CD4-positive, alpha-beta T cell (primary cell): ENCODE measurements around the gene NPW. TPM values are rescaled to one million over a fixed set of nuclear protein-coding genes. Genes with fewer than 3 reads are reported as not detected.

Experiments
- ATAC-seq: fragments of 200-7000 bp; cut with Tn5 transposase; one replicate; pipeline ENCODE4 v1.10.0; 2022; ENCODE audit warnings: mild to moderate bottlenecking; ENCODE audit not compliant: poor library complexity
- CTCF ChIA-PET: fragments of 350-600 bp; sonication (Branson Sonifier 250); formaldehyde crosslinking; loops from one replicate; lab custom pipeline; 2021; ENCODE audit warnings: antibody characterized with exemption, inconsistent platforms; lab: Charles Lee
- POLR2A ChIA-PET: fragments of 350-600 bp; sonication (Branson Sonifier 250); formaldehyde crosslinking; loops from one replicate; lab custom pipeline; 2021; ENCODE audit warnings: antibody characterized with exemption, inconsistent platforms; lab: Charles Lee
- DNase-seq, 14 experiments: peaks; one replicate each; pipeline ENCODE4 v3.0.0-alpha.2; 2013 to 2020; ENCODE audit warnings: mixed read lengths in 2 of 14
- H3K27ac ChIP-seq, 2 donors: one replicate each; pipeline versions ENCODE4 v1.5.1 to v1.7.0; 2013; ENCODE audit warnings: low read length in 2 of 2, low read depth in 1 of 2, mild to moderate bottlenecking in 1 of 2
- H3K27me3 ChIP-seq, 2 experiments: 1 replicate in 1 of 2; 2 replicates in 1 of 2; pipeline versions ENCODE4 v1.6.1 to v1.7.0; 2013; ENCODE audit warnings: low read length in 2 of 2, control low read depth in 1 of 2, mild to moderate bottlenecking in 1 of 2, moderate library complexity in 1 of 2; ENCODE audit not compliant: insufficient read depth in 2 of 2, control insufficient read depth in 1 of 2
- H3K36me3 ChIP-seq: one replicate; pipeline ENCODE4 v1.6.1; 2013; ENCODE audit warnings: low read length, control low read depth; ENCODE audit not compliant: insufficient read depth
- H3K4me1 ChIP-seq: one replicate; pipeline ENCODE4 v1.6.1; 2013; ENCODE audit warnings: low read length, control low read depth; ENCODE audit not compliant: insufficient read depth
- H3K4me3 ChIP-seq: one replicate; pipeline ENCODE4 v1.5.1; 2013; ENCODE audit warnings: mild to moderate bottlenecking, low read length, moderate library complexity
- H3K9me3 ChIP-seq, 2 experiments: 1 replicate in 1 of 2; 2 replicates in 1 of 2; pipeline versions ENCODE4 v1.6.1 to v1.7.0; 2013; ENCODE audit warnings: low read length in 2 of 2, mild to moderate bottlenecking in 2 of 2, control low read depth in 1 of 2, moderate library complexity in 1 of 2; ENCODE audit not compliant: control insufficient read depth in 1 of 2, insufficient read depth in 1 of 2
- H3K27ac Mint-ChIP-seq: one replicate; pipeline ENCODE4 v1.8.0; 2020; ENCODE audit warnings: mixed read lengths
- H3K27me3 Mint-ChIP-seq: one replicate; pipeline ENCODE4 v1.8.0; 2021; ENCODE audit warnings: mixed read lengths
- H3K36me3 Mint-ChIP-seq: one replicate; pipeline ENCODE4 v1.8.0; 2021; ENCODE audit warnings: low read depth, mixed read lengths
- H3K4me1 Mint-ChIP-seq: one replicate; pipeline ENCODE4 v1.8.0; 2021; ENCODE audit warnings: low read depth, mixed read lengths
- H3K4me3 Mint-ChIP-seq: one replicate; pipeline ENCODE4 v1.8.0; 2020; ENCODE audit warnings: mild to moderate bottlenecking, mixed read lengths
- H3K9me3 Mint-ChIP-seq: one replicate; pipeline ENCODE4 v1.8.0; 2020; ENCODE audit warnings: mixed read lengths
- intact Hi-C, 2 experiments: fragments of 100-400 bp; cut with DNase I in 1 of 2; cut with micrococcal nuclease in 1 of 2; formaldehyde crosslinking; loops; one replicate each; pipeline versions ENCODE4 v1.15.1 to v1.9.0; 2023 to 2025; cut with DNase I, micrococcal nuclease
- total RNA-seq, 174 experiments: library from RNA in 2 of 174; stranded (reverse) in 2 of 174; gene quantifications; one replicate each; pipeline ENCODE4 v1.2.3 and lab custom pipeline; 2021 to 2026
- TF ChIP-seq, protein P1 (sequence below): fragments of 200-600 bp; IDR thresholded peaks from one replicate; pipeline ENCODE4 v1.8.0; 2022; ENCODE audit warnings: antibody characterized with exemption, mild to moderate bottlenecking

The NPW gene
- total RNA-seq, 2 experiments from 2014 or later: 0.80 TPM; not detected in 1

- ATAC-seq: peak; percentile 7
- no peak overlapping the region for H3K27ac Mint-ChIP-seq
- no peaks in the 10 kb centered on the region for H3K9me3 Mint-ChIP-seq
- intact Hi-C loops: loop anchor here in 1 of 2 experiments (5.0 to 10.0 kb wide), 2 partner anchors 227 to 460 kb away; partner anchors contain the start of gene ECI1
- Histone ChIP-seq H3K4me3 (peak overlapping the region; percentile 33), H3K36me3 (no peaks in the 10 kb centered on the region), H3K9me3 (no peaks in the 10 kb centered on the region), H3K27me3 (peaks cover 2 to 5% of the 10 kb centered on the region in 2 experiments), H3K4me1 (peaks cover 36% of the 10 kb centered on the region), H3K27ac (no peak overlapping the region)
- H3K27me3 Mint-ChIP-seq: peaks cover 12% of the 10 kb centered on the region
- TF ChIP-seq, protein P1, sequence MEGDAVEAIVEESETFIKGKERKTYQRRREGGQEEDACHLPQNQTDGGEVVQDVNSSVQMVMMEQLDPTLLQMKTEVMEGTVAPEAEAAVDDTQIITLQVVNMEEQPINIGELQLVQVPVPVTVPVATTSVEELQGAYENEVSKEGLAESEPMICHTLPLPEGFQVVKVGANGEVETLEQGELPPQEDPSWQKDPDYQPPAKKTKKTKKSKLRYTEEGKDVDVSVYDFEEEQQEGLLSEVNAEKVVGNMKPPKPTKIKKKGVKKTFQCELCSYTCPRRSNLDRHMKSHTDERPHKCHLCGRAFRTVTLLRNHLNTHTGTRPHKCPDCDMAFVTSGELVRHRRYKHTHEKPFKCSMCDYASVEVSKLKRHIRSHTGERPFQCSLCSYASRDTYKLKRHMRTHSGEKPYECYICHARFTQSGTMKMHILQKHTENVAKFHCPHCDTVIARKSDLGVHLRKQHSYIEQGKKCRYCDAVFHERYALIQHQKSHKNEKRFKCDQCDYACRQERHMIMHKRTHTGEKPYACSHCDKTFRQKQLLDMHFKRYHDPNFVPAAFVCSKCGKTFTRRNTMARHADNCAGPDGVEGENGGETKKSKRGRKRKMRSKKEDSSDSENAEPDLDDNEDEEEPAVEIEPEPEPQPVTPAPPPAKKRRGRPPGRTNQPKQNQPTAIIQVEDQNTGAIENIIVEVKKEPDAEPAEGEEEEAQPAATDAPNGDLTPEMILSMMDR: no peak
- ChIA-PET POLR2A (interaction anchor here (0.7 to 3.0 kb wide), 4 partner anchors 20 to 188 kb away, joined by 3 to 13 read pairs (median 3); partner anchors contain the start of genes NTHL1, PGP and TRAF7), CTCF (interaction anchor here (2.3 kb wide), 1 partner anchor 113 kb away, joined by 8 read pairs; no protein-coding TSS in a partner anchor)
- peak in 4 of 14 experiments; percentile 18 to 55 (median 36) for DNase-seq
- H3K36me3 Mint-ChIP-seq: no peaks in the 10 kb centered on the region
- peaks cover 19% of the 10 kb centered on the region for H3K4me1 Mint-ChIP-seq
- H3K4me3 Mint-ChIP-seq: peak overlapping the region; percentile 80
Measured at GRCh38 chr16:2027024-2028010, 7.7 kb downstream of the NPW start.

GRCh38 chr16:2028146-2028545 lies 8.6 kb downstream of the NPW start:
- peaks cover 4% of the 10 kb centered on the region for H3K27me3 Mint-ChIP-seq
- Histone ChIP-seq H3K4me3 (no peak overlapping the region), H3K27ac (no peak overlapping the region), H3K36me3 (no peaks in the 10 kb centered on the region), H3K9me3 (no peaks in the 10 kb centered on the region), H3K27me3 (peaks cover 0 to 2% of the 10 kb centered on the region in 2 experiments), H3K4me1 (peaks cover 29% of the 10 kb centered on the region)
- H3K4me1 Mint-ChIP-seq: peaks cover 15% of the 10 kb centered on the region
- ChIA-PET POLR2A (interaction anchor here (1.5 kb wide), 1 partner anchor 187 kb away, joined by 3 read pairs; the partner anchor contains the start of gene PGP), CTCF (interaction anchor here (2.3 kb wide), 1 partner anchor 112 kb away, joined by 8 read pairs; no protein-coding TSS in a partner anchor)
- no peaks in the 10 kb centered on the region for H3K9me3 Mint-ChIP-seq
- DNase-seq (no peak), ATAC-seq (no peak)
- intact Hi-C loops: loop anchor here in 1 of 2 experiments (5.0 to 10.0 kb wide), 2 partner anchors 227 to 459 kb away; partner anchors contain the start of gene ECI1
- H3K36me3 Mint-ChIP-seq: no peaks in the 10 kb centered on the region
- H3K4me3 Mint-ChIP-seq: peak overlapping the region; percentile 80
- TF ChIP-seq, protein P1: no peak
- H3K27ac Mint-ChIP-seq: no peak overlapping the region

DNA sequence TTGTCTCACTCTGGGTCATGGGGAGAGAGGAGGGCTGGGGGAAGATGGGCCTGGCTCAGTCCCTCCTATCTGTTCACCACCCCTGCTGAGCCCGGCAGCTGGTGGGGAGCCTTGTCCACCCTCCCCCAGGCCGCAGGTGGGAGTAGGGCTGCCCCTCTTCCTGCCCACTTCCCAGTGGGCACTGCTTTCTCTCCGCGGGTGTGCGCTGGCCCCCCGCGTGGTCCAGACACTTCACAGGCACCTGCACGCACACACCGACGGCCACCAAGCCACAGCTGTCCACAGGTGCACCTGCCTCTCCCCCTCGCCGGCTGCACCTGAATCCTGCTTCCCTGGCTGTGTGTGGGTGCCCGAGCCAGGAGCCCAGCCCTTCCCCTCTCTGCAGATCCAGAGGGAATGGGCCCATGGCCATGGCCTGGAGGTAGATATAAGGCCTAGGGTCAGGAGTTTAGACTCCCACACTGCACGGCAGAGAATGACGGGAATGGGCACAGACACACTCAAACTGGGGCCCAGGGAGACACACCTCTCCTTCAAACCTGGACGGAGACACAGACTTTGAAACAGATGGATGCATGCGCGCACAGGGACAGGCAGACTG lies 9.1 kb downstream of the NPW start:
- POLR2A ChIA-PET: interaction anchor here (1.5 kb wide), 1 partner anchor 186 kb away, joined by 3 read pairs; the partner anchor contains the start of gene PGP

More for the DNA sequence above, 9.1 kb downstream of the NPW start:
- Histone ChIP-seq H3K27ac (no peak overlapping the region), H3K4me1 (peaks cover 29% of the 10 kb centered on the region), H3K4me3 (no peak overlapping the region), H3K27me3 (peaks cover 0 to 2% of the 10 kb centered on the region in 2 experiments), H3K36me3 (no peaks in the 10 kb centered on the region), H3K9me3 (no peaks in the 10 kb centered on the region)
- H3K4me3 Mint-ChIP-seq: no peak overlapping the region
- CTCF ChIA-PET: interaction anchor here (2.3 kb wide), 1 partner anchor 112 kb away, joined by 8 read pairs; no protein-coding TSS in a partner anchor
- no peaks in the 10 kb centered on the region for H3K36me3 Mint-ChIP-seq
- TF ChIP-seq, protein P1: no peak
- H3K9me3 Mint-ChIP-seq: no peaks in the 10 kb centered on the region
- DNase-seq (no peak), ATAC-seq (no peak)
- H3K27me3 Mint-ChIP-seq: no peaks in the 10 kb centered on the region
- intact Hi-C loops: loop anchor here in 1 of 2 experiments (5.0 to 10.0 kb wide), 2 partner anchors 226 to 459 kb away; partner anchors contain the start of gene ECI1
- no peak overlapping the region for H3K27ac Mint-ChIP-seq
- peaks cover 11% of the 10 kb centered on the region for H3K4me1 Mint-ChIP-seq
